ENCODE measurements around the gene ERG28. TPM values are rescaled to one million over a fixed set of nuclear protein-coding genes. Genes with fewer than 3 reads are reported as not detected.

The ERG28 gene
- total and polyA plus RNA-seq, 2 donors (not counting 1 experiment from before 2014, with no cell fraction given) = 13.5 to 43.9 TPM

DNA sequence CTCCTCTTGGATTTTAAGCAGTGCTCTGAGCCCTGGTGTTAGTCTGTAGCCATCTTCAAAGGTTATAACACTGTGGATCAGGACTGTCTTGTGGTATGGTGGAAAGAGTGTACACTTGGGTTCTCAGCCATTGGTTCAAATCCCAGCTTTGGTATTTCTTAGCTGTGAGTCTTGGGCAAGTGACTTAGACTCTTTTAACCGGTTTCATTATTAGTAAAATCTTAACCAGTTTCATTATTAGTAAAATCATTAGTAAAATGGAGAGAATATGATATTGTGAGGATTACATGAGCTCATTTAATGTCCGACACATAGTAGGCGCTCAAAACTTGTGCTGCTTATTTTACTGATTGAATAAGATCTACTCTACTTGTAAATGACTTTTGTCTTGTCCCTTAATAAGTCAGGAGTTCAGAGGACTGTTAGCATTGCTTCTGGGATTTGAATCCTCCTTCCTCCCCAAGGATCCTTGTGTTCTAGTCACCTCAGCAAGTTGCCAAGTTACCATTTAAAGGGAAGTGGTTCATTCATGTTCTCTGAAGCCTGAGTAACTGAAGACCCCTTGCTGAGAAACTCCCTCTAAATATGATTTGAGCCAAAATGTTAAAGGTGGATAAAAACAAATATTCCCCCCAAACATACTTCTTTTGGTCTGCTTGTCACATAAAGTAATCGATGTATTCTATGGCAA is 12.8 kb upstream of the ERG28 start:
- no peak for DNase-seq (ENCODE audit: low read depth in 2 of 2)
- no peaks in the 10 kb centered on the region for H3K36me3 ChIP-seq (ENCODE audit: control insufficient read depth, insufficient read depth, low read length)
- no peaks in the 10 kb centered on the region for H3K9me3 ChIP-seq (ENCODE audit: control insufficient read depth, insufficient read depth, low read depth, low read length)
- H3K9ac ChIP-seq (ENCODE audit: insufficient read depth, low read length) = no peak overlapping the region
- no peak overlapping the region for H3K4me2 ChIP-seq (ENCODE audit: extremely low read depth, insufficient read depth, low read length)
- H3K4me3 ChIP-seq (replicated peaks in 1 of 4; ENCODE audit: control extremely low read depth in 1 of 4, insufficient read depth in 1 of 4, low read depth in 3 of 4, low read length in 4 of 4) = no peak overlapping the region
- no peak overlapping the region for H3K27ac ChIP-seq (ENCODE audit: insufficient read depth, low read length)
- TF ChIP-seq EZH2 (IDR thresholded peaks at IDR 0.05; ENCODE audit: low read length, missing control alignments) = no peak
- TF ChIP-seq, protein P1, sequence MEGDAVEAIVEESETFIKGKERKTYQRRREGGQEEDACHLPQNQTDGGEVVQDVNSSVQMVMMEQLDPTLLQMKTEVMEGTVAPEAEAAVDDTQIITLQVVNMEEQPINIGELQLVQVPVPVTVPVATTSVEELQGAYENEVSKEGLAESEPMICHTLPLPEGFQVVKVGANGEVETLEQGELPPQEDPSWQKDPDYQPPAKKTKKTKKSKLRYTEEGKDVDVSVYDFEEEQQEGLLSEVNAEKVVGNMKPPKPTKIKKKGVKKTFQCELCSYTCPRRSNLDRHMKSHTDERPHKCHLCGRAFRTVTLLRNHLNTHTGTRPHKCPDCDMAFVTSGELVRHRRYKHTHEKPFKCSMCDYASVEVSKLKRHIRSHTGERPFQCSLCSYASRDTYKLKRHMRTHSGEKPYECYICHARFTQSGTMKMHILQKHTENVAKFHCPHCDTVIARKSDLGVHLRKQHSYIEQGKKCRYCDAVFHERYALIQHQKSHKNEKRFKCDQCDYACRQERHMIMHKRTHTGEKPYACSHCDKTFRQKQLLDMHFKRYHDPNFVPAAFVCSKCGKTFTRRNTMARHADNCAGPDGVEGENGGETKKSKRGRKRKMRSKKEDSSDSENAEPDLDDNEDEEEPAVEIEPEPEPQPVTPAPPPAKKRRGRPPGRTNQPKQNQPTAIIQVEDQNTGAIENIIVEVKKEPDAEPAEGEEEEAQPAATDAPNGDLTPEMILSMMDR (conservative IDR thresholded peaks at IDR 0.05 in 1 of 2, IDR thresholded peaks at IDR 0.05 in 1 of 2; ENCODE audit: low read depth in 1 of 2, low read length in 2 of 2) = no peak
- no peaks in the 10 kb centered on the region for H3K79me2 ChIP-seq (ENCODE audit: control insufficient read depth, insufficient read depth, low read length)
- H3K27me3 ChIP-seq (ENCODE audit: control insufficient read depth, insufficient read depth, low read length) = no peaks in the 10 kb centered on the region
- H3K4me1 ChIP-seq (ENCODE audit: control insufficient read depth, extremely low read depth, insufficient read depth, low read length) = no peaks in the 10 kb centered on the region
- H4K20me1 ChIP-seq (ENCODE audit: control insufficient read depth, extremely low read depth, insufficient read depth, low read length) = no peaks in the 10 kb centered on the region
- H2AFZ ChIP-seq (ENCODE audit: low read length) = no peak overlapping the region

DNA sequence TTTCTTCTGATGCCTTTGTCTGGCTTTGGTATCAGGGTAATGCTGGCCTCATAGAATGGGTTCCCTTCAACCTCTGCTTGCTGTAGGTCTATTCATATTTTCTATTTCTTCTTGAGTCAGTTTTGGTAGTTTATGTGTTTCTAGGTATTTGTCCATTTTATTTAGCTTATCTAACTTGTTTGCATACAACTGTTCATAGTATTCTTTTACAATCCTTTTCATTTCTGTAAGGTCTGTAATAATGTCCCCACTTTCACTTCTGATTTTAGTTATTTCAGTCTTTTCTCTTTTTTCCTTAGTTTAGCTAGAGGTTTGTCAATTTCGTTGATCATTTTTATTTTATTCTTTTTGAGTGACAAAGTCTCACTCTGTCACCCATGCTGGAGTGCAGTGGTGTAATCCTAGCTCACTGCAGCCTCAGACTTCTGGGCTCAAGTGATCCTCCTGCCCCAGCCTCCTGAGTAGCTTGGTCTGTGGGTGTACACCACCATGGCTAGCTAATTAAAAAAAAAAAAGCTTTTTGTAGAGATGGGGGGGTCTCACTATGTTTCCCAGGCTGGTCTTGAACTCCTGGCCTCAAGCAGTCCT is 12.0 kb upstream of the ERG28 start:
- H3K79me2 ChIP-seq (ENCODE audit: control insufficient read depth, insufficient read depth, low read length) = no peaks in the 10 kb centered on the region
- no peaks in the 10 kb centered on the region for H3K4me1 ChIP-seq (ENCODE audit: control insufficient read depth, extremely low read depth, insufficient read depth, low read length)
- TF ChIP-seq EZH2 (IDR thresholded peaks at IDR 0.05; ENCODE audit: low read length, missing control alignments) = no peak
- TF ChIP-seq, protein P1 (conservative IDR thresholded peaks at IDR 0.05 in 1 of 2, IDR thresholded peaks at IDR 0.05 in 1 of 2; ENCODE audit: low read depth in 1 of 2, low read length in 2 of 2) = no peak

DNA sequence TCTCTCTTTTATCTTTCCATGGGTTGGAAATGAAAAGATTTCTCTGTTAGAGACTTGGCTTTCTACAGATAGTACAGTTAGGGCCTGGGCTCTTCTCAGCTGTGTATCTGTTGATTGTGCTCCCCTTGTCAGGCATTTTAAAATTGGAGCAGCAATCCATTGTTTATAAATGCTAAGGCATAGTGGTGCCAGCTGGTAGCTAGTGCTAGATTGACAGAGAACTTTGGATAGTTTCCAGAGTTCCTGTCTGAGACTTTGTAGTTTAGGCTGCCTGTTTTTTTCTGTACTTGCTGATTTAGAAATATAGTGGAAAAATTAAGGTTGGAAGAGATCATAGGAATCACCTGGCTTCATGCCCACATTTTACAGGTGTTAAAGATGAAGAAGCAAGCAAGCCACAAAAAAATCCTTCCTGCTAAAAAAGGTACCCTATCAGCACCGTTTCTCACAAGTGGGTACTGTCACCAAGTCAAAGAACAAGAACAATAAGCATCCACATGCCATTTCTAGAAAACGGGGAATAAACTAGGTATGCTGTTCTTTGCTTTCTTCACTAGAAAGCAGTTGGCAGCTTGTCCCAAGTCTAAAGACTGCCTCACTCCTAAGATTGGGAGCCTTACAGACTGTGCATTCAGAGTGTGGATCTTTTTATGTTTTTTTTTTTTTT is 6.6 kb upstream of the ERG28 start:
- Histone ChIP-seq H3K4me3 (replicated peaks in 1 of 4; ENCODE audit: control extremely low read depth in 1 of 4, insufficient read depth in 1 of 4, low read depth in 3 of 4, low read length in 4 of 4) (no peak overlapping the region), H3K9me3 (ENCODE audit: control insufficient read depth, insufficient read depth, low read depth, low read length) (no peaks in the 10 kb centered on the region), H3K4me2 (ENCODE audit: extremely low read depth, insufficient read depth, low read length) (no peak overlapping the region), H4K20me1 (ENCODE audit: control insufficient read depth, extremely low read depth, insufficient read depth, low read length) (no peaks in the 10 kb centered on the region), H2AFZ (ENCODE audit: low read length) (no peak overlapping the region), H3K9ac (ENCODE audit: insufficient read depth, low read length) (no peak overlapping the region), H3K4me1 (ENCODE audit: control insufficient read depth, extremely low read depth, insufficient read depth, low read length) (no peaks in the 10 kb centered on the region), H3K36me3 (ENCODE audit: control insufficient read depth, insufficient read depth, low read length) (peaks cover 1% of the 10 kb centered on the region), H3K79me2 (ENCODE audit: control insufficient read depth, insufficient read depth, low read length) (peaks cover 2% of the 10 kb centered on the region), H3K27me3 (ENCODE audit: control insufficient read depth, insufficient read depth, low read length) (no peaks in the 10 kb centered on the region), H3K27ac (ENCODE audit: insufficient read depth, low read length) (no peak overlapping the region)
- TF ChIP-seq, protein P1 (conservative IDR thresholded peaks at IDR 0.05 in 1 of 2, IDR thresholded peaks at IDR 0.05 in 1 of 2; ENCODE audit: low read depth in 1 of 2, low read length in 2 of 2) = no peak
- TF ChIP-seq EZH2 (IDR thresholded peaks at IDR 0.05; ENCODE audit: low read length, missing control alignments) = no peak
- DNase-seq (ENCODE audit: low read depth in 2 of 2) = no peak

More for the DNA sequence above, 12.0 kb upstream of the ERG28 start:
- no peaks in the 10 kb centered on the region for H3K36me3 ChIP-seq (ENCODE audit: control insufficient read depth, insufficient read depth, low read length)
- H3K27me3 ChIP-seq (ENCODE audit: control insufficient read depth, insufficient read depth, low read length) = no peaks in the 10 kb centered on the region
- no peak overlapping the region for H3K9ac ChIP-seq (ENCODE audit: insufficient read depth, low read length)
- H2AFZ ChIP-seq (ENCODE audit: low read length) = no peak overlapping the region
- H3K4me3 ChIP-seq (replicated peaks in 1 of 4; ENCODE audit: control extremely low read depth in 1 of 4, insufficient read depth in 1 of 4, low read depth in 3 of 4, low read length in 4 of 4) = no peak overlapping the region
- H3K27ac ChIP-seq (ENCODE audit: insufficient read depth, low read length) = no peak overlapping the region
- H3K4me2 ChIP-seq (ENCODE audit: extremely low read depth, insufficient read depth, low read length) = no peak overlapping the region
- H3K9me3 ChIP-seq (ENCODE audit: control insufficient read depth, insufficient read depth, low read depth, low read length) = no peaks in the 10 kb centered on the region
- H4K20me1 ChIP-seq (ENCODE audit: control insufficient read depth, extremely low read depth, insufficient read depth, low read length) = no peaks in the 10 kb centered on the region
- DNase-seq (ENCODE audit: low read depth in 2 of 2) = no peak

All from fibroblast of lung (primary cell).